SK-N-SH (cell line): ENCODE data around the gene CCKAR. TPM values are rescaled to one million over a fixed set of nuclear protein-coding genes. Genes with fewer than 3 reads are reported as not detected.

ENCODE experiments used
- CTCF ChIA-PET: fragments of 300-600, 350-600 bp; formaldehyde crosslinking; extraction: SDS; loops from one replicate; lab custom pipeline; 2021; lab: Yijun Ruan, JAX
- POLR2A ChIA-PET: fragments of 350-600 bp; sonication (Branson Sonifier 250); formaldehyde crosslinking; extraction: SDS; loops from one replicate; lab custom pipeline; 2020; ENCODE audit warnings: antibody characterized with exemption, inconsistent platforms; lab: Yijun Ruan, JAX
- DNase-seq: peaks from one replicate; pipeline ENCODE4 v3.0.0; 2012
- H2AFZ ChIP-seq: fragments of 200-600 bp; sonication (generic); 2 replicates; pipeline ENCODE4 v1.8.1; 2016; ENCODE audit warnings: antibody characterized with exemption, mild to moderate bottlenecking, low read depth
- H3F3A ChIP-seq: fragments of 200-600 bp; sonication (generic); replicated peaks from 2 replicates; pipeline ENCODE3; 2016; ENCODE audit warnings: antibody characterized with exemption, mild to moderate bottlenecking; ENCODE audit not compliant: insufficient read depth
- H3K27ac ChIP-seq, 2 experiments: fragments of 200-500 bp in 1 of 2; fragments of 200-600 bp in 1 of 2; sonication (Bioruptor generic) in 1 of 2; sonication (generic), shearing (Covaris generic) in 1 of 2; 2 replicates each; pipeline versions ENCODE4 v1.5.1 to v1.6.1; 2014 to 2016; ENCODE audit warnings: low read depth in 2 of 2, inconsistent platforms in 1 of 2, low read length in 1 of 2, mild to moderate bottlenecking in 1 of 2, mixed read lengths in 1 of 2
- H3K27me3 ChIP-seq: fragments of 200-600 bp; sonication (generic), shearing (Covaris generic); 2 replicates; pipeline ENCODE4 v1.6.1; 2016; ENCODE audit warnings: mixed run types; ENCODE audit not compliant: insufficient read depth
- H3K36me3 ChIP-seq, 2 experiments: fragments of 200-500 bp in 1 of 2; fragments of 200-600 bp in 1 of 2; sonication (Bioruptor generic) in 1 of 2; sonication (generic) in 1 of 2; replicated peaks in 1 of 2; 2 replicates each; pipeline versions ENCODE3 to v1.5.1; 2014 to 2016; ENCODE audit warnings: low read length in 1 of 2, mild to moderate bottlenecking in 1 of 2; ENCODE audit not compliant: insufficient read depth in 2 of 2, control insufficient read depth in 1 of 2
- H3K4me1 ChIP-seq, 2 experiments: fragments of 200-500 bp in 1 of 2; fragments of 200-600 bp in 1 of 2; sonication (Bioruptor generic) in 1 of 2; sonication (generic), shearing (Covaris generic) in 1 of 2; 2 replicates each; pipeline versions ENCODE4 v1.5.1 to v1.6.1; 2014 to 2016; ENCODE audit warnings: low read depth in 1 of 2, low read length in 1 of 2, mixed run types in 1 of 2; ENCODE audit not compliant: insufficient read depth in 2 of 2, control insufficient read depth in 1 of 2
- H3K4me2 ChIP-seq: fragments of 200-600 bp; sonication (generic), shearing (Covaris generic); 2 replicates; pipeline ENCODE4 v1.6.1; 2017; ENCODE audit warnings: mixed run types
- H3K4me3 ChIP-seq, 2 experiments: fragments of 200-500 bp in 1 of 2; fragments of 200-600 bp in 1 of 2; sonication (Bioruptor generic) in 1 of 2; sonication (generic), shearing (Covaris generic) in 1 of 2; 2 replicates each; pipeline versions ENCODE4 v1.5.1 to v1.8.1; 2014 to 2016; ENCODE audit warnings: low read depth in 2 of 2, inconsistent platforms in 1 of 2, low read length in 1 of 2, mild to moderate bottlenecking in 1 of 2, mixed read lengths in 1 of 2, moderate library complexity in 1 of 2
- H3K79me2 ChIP-seq: fragments of 200-600 bp; sonication (generic); 2 replicates; pipeline ENCODE4 v1.8.1; 2017; ENCODE audit warnings: mild to moderate bottlenecking; ENCODE audit not compliant: insufficient read depth
- H3K9ac ChIP-seq: fragments of 200-600 bp; sonication (generic); 2 replicates; pipeline ENCODE4 v1.6.1; 2017; ENCODE audit warnings: mixed run types
- H3K9me2 ChIP-seq: fragments of 200-600 bp; sonication (generic); 2 replicates; pipeline ENCODE4 v1.6.1; 2017; ENCODE audit warnings: mixed run types
- H3K9me3 ChIP-seq: fragments of 200-600 bp; sonication (generic); 2 replicates; pipeline ENCODE4 v1.6.1; 2017; ENCODE audit warnings: mixed run types, mild to moderate bottlenecking, moderate library complexity
- H4K20me1 ChIP-seq: fragments of 200-600 bp; sonication (generic); 2 replicates; pipeline ENCODE4 v1.6.1; 2017; ENCODE audit warnings: mild to moderate bottlenecking, mixed run types; ENCODE audit not compliant: insufficient read depth
- JUND ChIP-seq: IDR thresholded peaks from 2 replicates; pipeline ENCODE4 v1.4.0; 2012
- MEF2A ChIP-seq: IDR thresholded peaks from 2 replicates; pipeline ENCODE4 v1.4.0; 2012; ENCODE audit warnings: low read depth, borderline replicate concordance
- MXI1 ChIP-seq: IDR thresholded peaks from 2 replicates; pipeline ENCODE4 v1.6.1; 2012; ENCODE audit warnings: mild to moderate bottlenecking, low read depth, low read length, improper control_type of control experiment
- RXRA ChIP-seq: IDR thresholded peaks from 2 replicates; pipeline ENCODE4 v1.4.0; 2012; ENCODE audit warnings: low read depth, mild to moderate bottlenecking, borderline replicate concordance
- TCF12 ChIP-seq: IDR thresholded peaks from 2 replicates; pipeline ENCODE4 v1.4.0; 2012
- YY1 ChIP-seq: IDR thresholded peaks from 2 replicates; pipeline ENCODE4 v1.4.0; 2012; ENCODE audit warnings: low read depth, mild to moderate bottlenecking
- WGBS: methylation state at CpG from one replicate; pipeline ENCODE4 v1.1.6; 2017; ENCODE audit warnings: low lambda C conversion rate; 5-methylcytosine and 5-hydroxymethylcytosine counted together
- polyA plus RNA-seq, 3 experiments: library from polyadenylated mRNA; depleted of rRNA; stranded (reverse); fragments of >200 nt; gene quantifications; 2 replicates each; pipeline ENCODE4 v1.2.3, GENCODE V29; 2012
- TF ChIP-seq, protein P1 (sequence below): IDR thresholded peaks from 2 replicates; pipeline ENCODE4; 2012

CCKAR gene
- polyA plus RNA-seq, 1 of the 3 experiments (the other 2 are of a cell fraction) = not detected

DNA sequence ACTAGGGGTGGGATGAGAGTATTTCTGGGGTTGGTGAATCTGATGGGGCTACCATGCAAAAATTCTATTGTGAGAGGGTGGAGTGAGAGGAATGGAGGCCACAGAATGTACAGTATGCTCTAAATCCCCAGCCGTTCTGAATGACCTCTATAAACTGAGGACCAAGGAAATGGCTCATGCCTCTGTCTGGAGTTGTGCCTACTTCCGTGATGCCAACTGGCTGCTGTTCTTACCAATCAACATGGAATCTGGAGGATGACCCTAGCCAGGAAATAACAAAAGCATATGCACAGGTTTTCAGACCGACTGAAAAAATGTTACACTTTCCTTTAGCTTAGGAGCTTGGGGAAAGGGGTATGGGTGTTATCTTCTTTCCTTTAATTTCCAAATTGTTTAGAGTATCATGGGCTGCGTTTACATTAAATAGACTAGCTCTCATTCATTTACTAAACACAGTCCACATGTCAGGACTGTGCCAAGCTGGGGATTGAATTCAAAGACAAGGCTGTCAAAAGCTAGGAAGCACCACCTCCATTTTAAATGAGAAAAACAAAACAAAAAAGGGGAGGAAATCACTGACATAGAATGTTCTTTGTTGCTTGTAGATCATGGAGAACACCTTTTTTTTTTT lies 20.2 kb upstream of the CCKAR start:
- Histone ChIP-seq H3K9ac (no peak overlapping the region), H3K27ac (no peak overlapping the region), H3K9me3 (no peaks in the 10 kb centered on the region), H3K27me3 (no peaks in the 10 kb centered on the region), H3K79me2 (no peaks in the 10 kb centered on the region), H4K20me1 (no peaks in the 10 kb centered on the region), H3K4me3 (no peak overlapping the region), H3K36me3 (no peaks in the 10 kb centered on the region), H3K4me2 (no peak overlapping the region), H2AFZ (no peak overlapping the region), H3K4me1 (no peaks in the 10 kb centered on the region), H3K9me2 (no peaks in the 10 kb centered on the region), H3F3A (no peaks in the 10 kb centered on the region)
- POLR2A ChIA-PET = no interaction called here
- 70% methylated on average over 3 of the region's 4 CpGs for WGBS
- CTCF ChIA-PET = no interaction called here
- TF ChIP-seq, protein P1, sequence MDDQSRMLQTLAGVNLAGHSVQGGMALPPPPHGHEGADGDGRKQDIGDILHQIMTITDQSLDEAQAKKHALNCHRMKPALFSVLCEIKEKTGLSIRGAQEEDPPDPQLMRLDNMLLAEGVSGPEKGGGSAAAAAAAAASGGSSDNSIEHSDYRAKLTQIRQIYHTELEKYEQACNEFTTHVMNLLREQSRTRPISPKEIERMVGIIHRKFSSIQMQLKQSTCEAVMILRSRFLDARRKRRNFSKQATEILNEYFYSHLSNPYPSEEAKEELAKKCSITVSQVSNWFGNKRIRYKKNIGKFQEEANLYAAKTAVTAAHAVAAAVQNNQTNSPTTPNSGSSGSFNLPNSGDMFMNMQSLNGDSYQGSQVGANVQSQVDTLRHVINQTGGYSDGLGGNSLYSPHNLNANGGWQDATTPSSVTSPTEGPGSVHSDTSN = no peak
- DNase-seq = no peak

DNA sequence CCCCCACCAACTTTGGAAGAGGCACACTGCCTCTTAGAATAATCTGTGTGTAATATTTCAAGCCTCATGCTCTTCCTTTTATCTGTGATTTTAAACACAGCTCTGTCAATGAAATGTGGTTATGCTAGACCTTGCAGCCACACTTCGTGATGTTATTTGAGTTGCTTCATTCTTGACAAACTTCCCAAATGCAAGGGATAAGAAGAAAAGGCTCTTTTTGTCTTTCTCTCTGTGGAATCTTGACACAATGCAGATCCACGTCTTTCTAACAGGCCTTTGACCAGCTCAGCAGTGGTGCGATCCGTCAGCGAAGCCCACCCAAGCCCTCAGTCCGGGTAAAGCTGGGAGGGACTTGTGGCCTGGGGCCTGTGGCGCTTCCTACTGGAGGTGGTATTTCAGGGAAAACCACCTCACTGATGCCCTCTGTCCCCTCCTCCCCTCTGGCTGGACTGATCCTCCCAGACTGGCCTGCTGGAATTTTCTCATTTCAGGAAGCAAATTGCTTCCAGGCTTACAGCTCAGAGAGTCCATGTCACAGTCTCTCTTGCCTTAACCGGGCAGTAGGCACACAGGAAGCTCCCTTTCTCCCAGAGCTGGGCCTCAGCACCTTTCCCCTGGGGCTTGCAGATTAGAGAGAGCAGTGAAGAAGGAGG lies 19.5 kb upstream of the CCKAR start:
- no peak overlapping the region for H3K4me3 ChIP-seq
- DNase-seq = no peak
- no peak overlapping the region for H3K27ac ChIP-seq
- ChIA-PET CTCF (no interaction called here), POLR2A (no interaction called here)
- H2AFZ ChIP-seq = no peak overlapping the region
- 72% methylated on average over 7 of the region's 8 CpGs for WGBS
- H3K27me3 ChIP-seq = no peaks in the 10 kb centered on the region
- no peaks in the 10 kb centered on the region for H3F3A ChIP-seq
- no peaks in the 10 kb centered on the region for H4K20me1 ChIP-seq
- no peak overlapping the region for H3K4me2 ChIP-seq
- no peaks in the 10 kb centered on the region for H3K9me2 ChIP-seq
- H3K9me3 ChIP-seq = no peaks in the 10 kb centered on the region
- H3K79me2 ChIP-seq = no peaks in the 10 kb centered on the region
- no peak for TF ChIP-seq JUND
- no peaks in the 10 kb centered on the region for H3K4me1 ChIP-seq
- H3K9ac ChIP-seq = no peak overlapping the region
- H3K36me3 ChIP-seq = no peaks in the 10 kb centered on the region

DNA sequence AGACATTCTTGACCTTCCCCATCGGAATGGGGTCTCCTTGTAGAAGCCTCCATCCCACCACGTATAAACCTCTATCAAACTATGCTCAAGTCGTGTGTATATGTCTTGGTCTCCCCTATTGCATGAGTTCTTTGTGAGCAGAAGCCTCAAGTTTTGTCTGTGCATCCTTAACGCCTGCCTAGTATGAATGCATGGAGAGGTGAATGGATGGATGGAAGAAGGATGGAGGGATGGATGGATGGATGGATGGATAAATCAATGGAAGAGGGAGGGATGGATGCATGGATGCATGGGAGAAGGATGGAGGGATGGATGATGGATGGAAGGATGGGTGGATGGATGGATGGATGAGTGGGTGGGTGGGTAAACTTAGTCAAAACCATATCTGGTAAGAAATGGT lies 17.0 kb upstream of the CCKAR start:
- no peak for DNase-seq
- H3K27ac ChIP-seq = no peak overlapping the region
- H2AFZ ChIP-seq = no peak overlapping the region
- H4K20me1 ChIP-seq = no peaks in the 10 kb centered on the region
- ChIA-PET CTCF (no interaction called here), POLR2A (no interaction called here)
- WGBS = 65% methylated on average over 4 of the region's 4 CpGs
- no peak for TF ChIP-seq TCF12
- TF ChIP-seq RXRA = no peak
- no peak for TF ChIP-seq MEF2A
- no peak for TF ChIP-seq YY1
- no peak for TF ChIP-seq MXI1
- H3K9me2 ChIP-seq = no peaks in the 10 kb centered on the region
- no peak overlapping the region for H3K9ac ChIP-seq
- H3F3A ChIP-seq = no peaks in the 10 kb centered on the region
- H3K4me1 ChIP-seq = no peaks in the 10 kb centered on the region
- no peak overlapping the region for H3K4me2 ChIP-seq
- H3K9me3 ChIP-seq = no peaks in the 10 kb centered on the region
- H3K79me2 ChIP-seq = no peaks in the 10 kb centered on the region
- H3K36me3 ChIP-seq = no peaks in the 10 kb centered on the region
- no peak overlapping the region for H3K4me3 ChIP-seq
- no peaks in the 10 kb centered on the region for H3K27me3 ChIP-seq
